HS-5 (cell line): ENCODE data around the gene RHOB.
"Not testable (repeated sequence)": the region's sequence is repeated elsewhere in the genome, so short reads cannot be mapped to it uniquely, and the experiment has no call there.

Experiments
- DNase-seq: peaks from one replicate; pipeline ENCODE4 v3.0.0-alpha.2; 2012; ENCODE audit warnings: low read depth

The RHOB gene

GRCh38 chr2:20476481-20476880 lies 29.6 kb downstream of the RHOB start:
- DNase-seq, result no peak

GRCh38 chr2:20476950-20477349 lies 30.1 kb downstream of the RHOB start:
- no peak for DNase-seq

GRCh38 chr2:20478961-20479360 lies 32.1 kb downstream of the RHOB start:
- no peak for DNase-seq

- no peak for DNase-seq
Observed at GRCh38 chr2:20479835-20480234, 33.0 kb downstream of the RHOB start.

GRCh38 chr2:20480913-20481312 lies 34.0 kb downstream of the RHOB start:
- DNase-seq, result no peak

- DNase-seq, result no peak
Observed at GRCh38 chr2:20481798-20482405, 35.0 kb downstream of the RHOB start.

GRCh38 chr2:20482725-20483124 lies 35.9 kb downstream of the RHOB start:
- DNase-seq, result no peak

GRCh38 chr2:20483194-20483895 lies 36.5 kb downstream of the RHOB start:
- no peak for DNase-seq

GRCh38 chr2:20484034-20484617 lies 37.3 kb downstream of the RHOB start:
- no peak for DNase-seq

GRCh38 chr2:20484810-20485611 lies 38.1 kb downstream of the RHOB start:
- DNase-seq, result no peak

- no peak for DNase-seq
Observed at GRCh38 chr2:20485612-20486388, 38.9 kb downstream of the RHOB start.

GRCh38 chr2:20486571-20486970 lies 39.7 kb downstream of the RHOB start:
- no peak for DNase-seq

- no peak for DNase-seq
Observed at GRCh38 chr2:20487030-20487391, 40.1 kb downstream of the RHOB start.

GRCh38 chr2:20487392-20488174 lies 40.7 kb downstream of the RHOB start:
- DNase-seq, result no peak

GRCh38 chr2:20488201-20488641 lies 41.3 kb downstream of the RHOB start:
- no peak for DNase-seq

GRCh38 chr2:20488782-20489181 lies 41.9 kb downstream of the RHOB start:
- no peak for DNase-seq

GRCh38 chr2:20490300-20491181 lies 43.7 kb downstream of the RHOB start:
- DNase-seq, result no peak

GRCh38 chr2:20491739-20492531 lies 45.1 kb downstream of the RHOB start:
- DNase-seq, result no peak

GRCh38 chr2:20493095-20493494 lies 46.2 kb downstream of the RHOB start:
- DNase-seq, result not testable (repeated sequence)
